B cell (primary cell): ENCODE results near the gene OR2F1. TPM values are rescaled to one million over a fixed set of nuclear protein-coding genes. Genes with fewer than 3 reads are reported as not detected.

Experiments used
- ATAC-seq: fragments of 200-7000 bp; cut with Tn5 transposase; one replicate; pipeline ENCODE4 v1.10.0; 2021; ENCODE audit warnings: low read depth, mild to moderate bottlenecking, moderate number of reproducible peaks, moderate library complexity
- CTCF ChIA-PET: fragments of 350-600 bp; sonication (Branson Sonifier 250); formaldehyde crosslinking; loops from one replicate; lab custom pipeline; 2021; ENCODE audit warnings: antibody characterized with exemption, inconsistent platforms; lab: Charles Lee
- POLR2A ChIA-PET: fragments of 350-600 bp; sonication (Branson Sonifier 250); formaldehyde crosslinking; loops from one replicate; lab custom pipeline; 2021; ENCODE audit warnings: antibody characterized with exemption; lab: Charles Lee
- DNase-seq: peaks from one replicate; pipeline ENCODE4 v3.0.0; 2013
- H2AFZ ChIP-seq: 2 replicates; pipeline ENCODE4 v1.6.1; 2012; ENCODE audit warnings: mild to moderate bottlenecking, low read depth, low read length; ENCODE audit not compliant: insufficient read depth, poor library complexity, severe bottlenecking
- H3K27ac ChIP-seq, 2 donors: 1 replicate in 1 of 2; 2 replicates in 1 of 2; pipeline ENCODE4 v1.5.1; 2012 to 2013; ENCODE audit warnings: low read length in 2 of 2, mild to moderate bottlenecking in 2 of 2, moderate library complexity in 1 of 2
- H3K27me3 ChIP-seq, 4 experiments: fragments of 200-600 bp in 1 of 4; sonication (generic) in 1 of 4; replicated peaks in 1 of 4; 1 replicate in 2 of 4; 2 replicates in 2 of 4; pipeline versions ENCODE4 v1.6.1 to v1.7.0; 2013 to 2016; ENCODE audit warnings: low read length in 3 of 4, mild to moderate bottlenecking in 2 of 4, mixed read lengths in 1 of 4, moderate library complexity in 1 of 4; ENCODE audit not compliant: insufficient read depth in 4 of 4, control insufficient read depth in 3 of 4; ENCODE audit errors: control extremely low read depth in 1 of 4
- H3K36me3 ChIP-seq, 2 experiments: replicated peaks in 1 of 2; 1 replicate in 1 of 2; 2 replicates in 1 of 2; pipeline versions ENCODE4 v1.6.1 to v1.7.1; 2013; ENCODE audit warnings: low read length in 1 of 2; ENCODE audit not compliant: insufficient read depth in 2 of 2, control insufficient read depth in 1 of 2; ENCODE audit errors: control extremely low read depth in 1 of 2, extremely low read depth in 1 of 2
- H3K4me1 ChIP-seq, 2 donors: fragments of 200-600 bp in 1 of 2; sonication (generic) in 1 of 2; 1 replicate in 1 of 2; 2 replicates in 1 of 2; pipeline versions ENCODE4 v1.5.1 to v1.6.1; 2013 to 2017; ENCODE audit warnings: low read length in 2 of 2; ENCODE audit not compliant: control insufficient read depth in 2 of 2, insufficient read depth in 2 of 2
- H3K4me2 ChIP-seq: replicated peaks from 2 replicates; pipeline ENCODE3; 2012; ENCODE audit warnings: mild to moderate bottlenecking, low read depth, low read length; ENCODE audit not compliant: poor library complexity, severe bottlenecking
- H3K4me3 ChIP-seq, 5 experiments: fragments of 200-600 bp in 1 of 5; sonication (generic) in 1 of 5; 1 replicate in 3 of 5; 2 replicates in 2 of 5; pipeline versions ENCODE4 v1.5.1 to v1.7.0; 2011 to 2016; ENCODE audit warnings: low read length in 4 of 5, mild to moderate bottlenecking in 4 of 5, low read depth in 2 of 5, control low read depth in 1 of 5, moderate library complexity in 1 of 5; ENCODE audit not compliant: insufficient read depth in 1 of 5; ENCODE audit errors: control extremely low read depth in 1 of 5, extremely low read depth in 1 of 5
- H3K79me2 ChIP-seq: fragments of 200-600 bp; sonication (generic); one replicate; pipeline ENCODE4 v1.6.0; 2016; ENCODE audit warnings: low read length; ENCODE audit not compliant: control insufficient read depth, insufficient read depth
- H3K9ac ChIP-seq: fragments of 200-600 bp; sonication (generic); 2 replicates; pipeline ENCODE4 v1.6.1; 2017; ENCODE audit warnings: mild to moderate bottlenecking, low read length, moderate library complexity
- H3K9me3 ChIP-seq, 3 donors: one replicate each; pipeline versions ENCODE4 v1.6.1 to v1.7.1; 2013; ENCODE audit warnings: low read length in 2 of 3; ENCODE audit not compliant: control insufficient read depth in 2 of 3, insufficient read depth in 1 of 3; ENCODE audit errors: control extremely low read depth in 1 of 3
- H4K20me1 ChIP-seq: 2 replicates; pipeline ENCODE4 v1.6.0; 2012; ENCODE audit warnings: mild to moderate bottlenecking, low read length; ENCODE audit not compliant: insufficient read depth, control insufficient read depth, poor library complexity, severe bottlenecking
- H3K27ac Mint-ChIP-seq: one replicate; pipeline ENCODE4 v1.8.0; 2021; ENCODE audit warnings: mixed read lengths
- H3K27me3 Mint-ChIP-seq: one replicate; pipeline ENCODE4 v1.8.0; 2021; ENCODE audit warnings: mixed read lengths
- H3K4me1 Mint-ChIP-seq: one replicate; pipeline ENCODE4 v1.8.0; 2021; ENCODE audit warnings: mixed read lengths
- H3K4me3 Mint-ChIP-seq: one replicate; pipeline ENCODE4 v1.8.0; 2021; ENCODE audit warnings: mixed read lengths
- H3K9me3 Mint-ChIP-seq: one replicate; pipeline ENCODE4 v1.8.0; 2022; ENCODE audit warnings: mixed read lengths; ENCODE audit not compliant: insufficient read depth
- EZH2 ChIP-seq: IDR thresholded peaks from 2 replicates; pipeline ENCODE4 v1.6.1; 2012; ENCODE audit warnings: borderline replicate concordance, low read depth, mild to moderate bottlenecking, moderate library complexity, low read length; ENCODE audit not compliant: insufficient read depth, poor library complexity, severe bottlenecking
- WGBS: methylation state at CpG from one replicate; pipeline ENCODE4 v1.1.5; 2013; ENCODE audit warnings: missing lambda C conversion rate; ENCODE audit not compliant: insufficient coverage; 5-methylcytosine and 5-hydroxymethylcytosine counted together
- intact Hi-C: fragments of 100-400 bp; cut with micrococcal nuclease; formaldehyde crosslinking; loops from one replicate; pipeline ENCODE4 v1.10.0; 2022
- polyA plus RNA-seq: library from polyadenylated mRNA; depleted of rRNA; stranded (reverse); fragments of >200 nt; gene quantifications from 2 replicates; pipeline ENCODE4 v1.2.3, GENCODE V29; 2012
- total RNA-seq, 2 donors: library from RNA; stranded (reverse); fragments of 120-200 nt in 1 of 2; gene quantifications; 1 replicate in 1 of 2; 2 replicates in 1 of 2; pipeline versions ENCODE4 v1.2.3 to v1.2.4, GENCODE V29; 2013 to 2022
- TF ChIP-seq, protein P1 (sequence below): fragments of 200-600 bp; IDR thresholded peaks from one replicate; pipeline ENCODE4 v1.8.0; 2022; ENCODE audit warnings: antibody characterized with exemption, mild to moderate bottlenecking

OR2F1 gene
- total and polyA plus RNA-seq, 2 donors (not counting 1 experiment from before 2014, with no cell fraction given), result not detected

DNA sequence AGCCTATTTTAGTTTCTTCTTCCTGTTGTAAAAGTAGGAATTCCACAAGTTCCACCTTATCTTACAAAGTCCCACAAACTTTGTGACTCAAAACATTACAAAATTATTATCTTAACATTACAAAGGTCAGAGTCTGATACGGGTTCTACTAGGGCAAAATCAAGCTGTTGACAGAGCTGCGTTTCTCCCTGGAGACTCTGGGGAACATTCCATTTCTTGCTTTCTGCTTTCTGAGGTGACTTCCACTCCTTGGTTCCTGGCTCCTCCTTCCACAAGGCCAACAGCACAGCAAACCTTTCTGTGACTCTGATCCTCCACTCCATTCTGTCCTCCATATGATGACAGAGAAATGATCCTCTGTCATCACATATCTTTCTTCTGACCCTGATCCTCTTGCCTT lies 10.6 kb downstream of the OR2F1 start:
- Histone ChIP-seq H3K9ac (no peak overlapping the region), H3K27ac (no peak overlapping the region), H3K4me1 (no peaks in the 10 kb centered on the region), H3K27me3 (no peaks in the 10 kb centered on the region), H3K4me2 (no peak overlapping the region), H3K36me3 (no peaks in the 10 kb centered on the region), H3K4me3 (no peak overlapping the region), H3K79me2 (no peaks in the 10 kb centered on the region), H4K20me1 (no peaks in the 10 kb centered on the region), H3K9me3 (no peaks in the 10 kb centered on the region), H2AFZ (no peak overlapping the region)
- Mint-ChIP-seq H3K4me1 (no peaks in the 10 kb centered on the region), H3K27ac (no peak overlapping the region), H3K9me3 (no peaks in the 10 kb centered on the region), H3K4me3 (no peak overlapping the region), H3K27me3 (peaks cover 11% of the 10 kb centered on the region)
- POLR2A ChIA-PET, result no interaction called here
- 89% methylated on average over 2 of the region's 2 CpGs for WGBS
- TF ChIP-seq EZH2, result no peak
- TF ChIP-seq, protein P1, sequence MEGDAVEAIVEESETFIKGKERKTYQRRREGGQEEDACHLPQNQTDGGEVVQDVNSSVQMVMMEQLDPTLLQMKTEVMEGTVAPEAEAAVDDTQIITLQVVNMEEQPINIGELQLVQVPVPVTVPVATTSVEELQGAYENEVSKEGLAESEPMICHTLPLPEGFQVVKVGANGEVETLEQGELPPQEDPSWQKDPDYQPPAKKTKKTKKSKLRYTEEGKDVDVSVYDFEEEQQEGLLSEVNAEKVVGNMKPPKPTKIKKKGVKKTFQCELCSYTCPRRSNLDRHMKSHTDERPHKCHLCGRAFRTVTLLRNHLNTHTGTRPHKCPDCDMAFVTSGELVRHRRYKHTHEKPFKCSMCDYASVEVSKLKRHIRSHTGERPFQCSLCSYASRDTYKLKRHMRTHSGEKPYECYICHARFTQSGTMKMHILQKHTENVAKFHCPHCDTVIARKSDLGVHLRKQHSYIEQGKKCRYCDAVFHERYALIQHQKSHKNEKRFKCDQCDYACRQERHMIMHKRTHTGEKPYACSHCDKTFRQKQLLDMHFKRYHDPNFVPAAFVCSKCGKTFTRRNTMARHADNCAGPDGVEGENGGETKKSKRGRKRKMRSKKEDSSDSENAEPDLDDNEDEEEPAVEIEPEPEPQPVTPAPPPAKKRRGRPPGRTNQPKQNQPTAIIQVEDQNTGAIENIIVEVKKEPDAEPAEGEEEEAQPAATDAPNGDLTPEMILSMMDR, result no peak
- CTCF ChIA-PET, result no interaction called here
- ATAC-seq (no peak), DNase-seq (no peak)
- intact Hi-C loops, result no loop called here

GRCh38 chr7:143967398-143967797 lies 12.8 kb downstream of the OR2F1 start:
- intact Hi-C loops, result no loop called here
- DNase-seq (no peak), ATAC-seq (no peak)
- no peak overlapping the region for H3K4me3 Mint-ChIP-seq
- no CpG with 5 or more reads among the region's 4 CpGs for WGBS
- Histone ChIP-seq H3K27ac (no peak overlapping the region), H3K4me3 (no peak overlapping the region), H3K9me3 (no peaks in the 10 kb centered on the region), H3K27me3 (no peaks in the 10 kb centered on the region), H3K79me2 (no peaks in the 10 kb centered on the region), H4K20me1 (no peaks in the 10 kb centered on the region), H2AFZ (no peak overlapping the region), H3K4me1 (no peaks in the 10 kb centered on the region), H3K4me2 (no peak overlapping the region), H3K36me3 (no peaks in the 10 kb centered on the region), H3K9ac (no peak overlapping the region)
- H3K4me1 Mint-ChIP-seq, result no peaks in the 10 kb centered on the region
- ChIA-PET POLR2A (no interaction called here), CTCF (no interaction called here)
- peaks cover 4% of the 10 kb centered on the region for H3K27me3 Mint-ChIP-seq
- TF ChIP-seq, protein P1, result no peak
- TF ChIP-seq EZH2, result no peak
- no peaks in the 10 kb centered on the region for H3K9me3 Mint-ChIP-seq
- no peak overlapping the region for H3K27ac Mint-ChIP-seq
